Bronchial epithelial cell (primary cell): Measurements from ENCODE around the gene PLEKHM3. TPM values are rescaled to one million over a fixed set of nuclear protein-coding genes. Genes with fewer than 3 reads are reported as not detected.

Experiments
- DNase-seq: peaks from one replicate; pipeline ENCODE4 v3.0.0-alpha.2; 2010; ENCODE audit warnings: low read depth
- FAIRE-seq: peaks from 2 replicates; lab custom pipeline; 2011; peaks lifted over from hg19 to GRCh38; lab: Jason Lieb, UNC
- H3K27me3 ChIP-seq: 2 replicates; pipeline ENCODE4 v1.5.1; 2011; ENCODE audit warnings: low read length; ENCODE audit not compliant: control insufficient read depth, insufficient read depth
- H3K36me3 ChIP-seq: 2 replicates; pipeline ENCODE4 v1.5.1; 2011; ENCODE audit warnings: low read length; ENCODE audit not compliant: control insufficient read depth, insufficient read depth
- H3K4me3 ChIP-seq: 2 replicates; pipeline ENCODE4 v1.5.1; 2011; ENCODE audit warnings: mild to moderate bottlenecking, low read depth, low read length, control low read depth
- CTCF ChIP-seq: IDR thresholded peaks from 2 replicates; pipeline ENCODE4 v1.5.1; 2011; ENCODE audit warnings: mild to moderate bottlenecking, moderate library complexity, low read length, control low read depth, inconsistent platforms; ENCODE audit not compliant: insufficient read depth, severe bottlenecking
- total RNA-seq: library from RNA; depleted of rRNA; stranded (reverse); fragments of >200 nt; gene quantifications from 2 replicates; pipeline ENCODE4 v1.2.1, GENCODE V29; 2014

Gene PLEKHM3
- total RNA-seq, 1 donor from 2014 or later, result 9.5 TPM

DNA sequence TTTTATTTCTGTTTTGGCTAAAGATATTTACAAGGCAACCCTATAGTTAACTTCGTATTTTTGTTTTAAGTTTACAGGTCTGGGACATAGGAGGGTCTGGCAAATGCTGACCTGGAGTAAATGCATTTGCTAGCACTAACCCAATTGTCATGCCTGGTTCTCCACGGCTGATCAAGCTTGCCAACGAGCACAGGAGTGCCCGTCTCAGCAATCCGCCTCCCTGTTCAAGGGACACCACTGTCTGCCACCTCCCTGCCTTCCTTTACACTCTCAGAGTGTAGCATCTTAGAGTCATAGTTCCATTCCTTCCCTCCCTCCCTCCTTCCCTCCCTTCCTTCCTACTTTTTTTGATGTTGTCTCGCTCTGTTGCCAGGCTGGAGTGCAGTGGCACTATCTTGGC is 104.6 kb downstream of the PLEKHM3 start:
- H3K27me3 ChIP-seq, result no peaks in the 10 kb centered on the region
- FAIRE-seq, result no peak
- H3K4me3 ChIP-seq, result no peak overlapping the region
- DNase-seq, result no peak
- no peak for TF ChIP-seq CTCF
- H3K36me3 ChIP-seq, result no peaks in the 10 kb centered on the region

GRCh38 chr2:207920321-207920720 is 105.0 kb downstream of the PLEKHM3 start:
- Histone ChIP-seq H3K36me3 (no peaks in the 10 kb centered on the region), H3K4me3 (no peak overlapping the region), H3K27me3 (no peaks in the 10 kb centered on the region)
- no peak for FAIRE-seq
- TF ChIP-seq CTCF, result no peak
- DNase-seq, result no peak

GRCh38 chr2:207919164-207919919 is 106.0 kb downstream of the PLEKHM3 start:
- DNase-seq (no peak), FAIRE-seq (no peak)
- no peak for TF ChIP-seq CTCF
- no peak overlapping the region for H3K4me3 ChIP-seq
- H3K36me3 ChIP-seq, result no peaks in the 10 kb centered on the region
- no peaks in the 10 kb centered on the region for H3K27me3 ChIP-seq

DNA sequence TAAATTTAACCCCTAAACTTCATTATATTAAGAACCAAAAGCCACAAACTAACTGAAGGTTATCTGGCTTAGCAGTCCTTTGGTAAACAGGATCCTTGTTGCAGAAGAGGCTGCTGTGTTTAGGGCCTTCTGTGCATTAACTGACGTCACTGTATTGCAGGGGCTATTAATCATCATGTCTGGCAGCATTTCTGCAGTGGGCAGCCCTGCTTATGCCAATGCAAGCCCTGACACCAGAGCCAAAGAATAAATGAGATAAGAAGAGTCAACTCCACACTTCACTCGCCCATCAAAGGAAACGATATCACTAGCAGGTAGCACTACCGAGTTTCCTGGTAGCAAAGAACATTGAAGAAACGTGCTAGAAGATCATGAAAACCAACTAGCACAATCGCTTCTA is 110.6 kb downstream of the PLEKHM3 start:
- H3K36me3 ChIP-seq, result no peaks in the 10 kb centered on the region
- FAIRE-seq (no peak), DNase-seq (peak; percentile 14)
- no peak overlapping the region for H3K4me3 ChIP-seq
- no peaks in the 10 kb centered on the region for H3K27me3 ChIP-seq
- TF ChIP-seq CTCF, result no peak

DNA sequence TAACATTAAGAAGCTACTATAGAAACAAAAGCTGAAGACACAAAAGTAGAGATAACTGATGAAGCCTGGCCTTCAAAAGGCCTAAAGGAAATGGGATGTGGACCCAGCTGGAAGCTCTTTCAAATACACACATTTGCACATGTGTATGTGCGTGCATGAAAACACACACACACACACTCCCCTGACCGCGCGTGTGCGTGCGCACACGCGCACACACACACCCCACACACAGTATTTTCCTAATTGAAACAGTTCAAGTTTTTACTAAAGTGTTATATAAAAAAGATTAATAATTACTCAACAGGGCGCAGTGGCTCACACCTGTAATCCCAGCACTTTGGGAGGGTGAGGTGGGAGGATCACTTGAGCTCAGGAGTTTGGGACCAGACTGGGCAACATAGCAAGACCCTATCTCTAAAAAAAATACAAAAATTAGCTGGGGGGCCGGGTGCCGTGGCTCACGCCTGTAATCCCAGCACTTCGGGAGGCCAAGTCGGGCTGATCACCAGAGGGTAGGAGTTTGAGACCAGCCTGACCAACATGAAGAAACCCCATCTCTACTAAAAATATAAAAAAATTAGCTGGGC is 111.5 kb downstream of the PLEKHM3 start:
- H3K36me3 ChIP-seq, result no peaks in the 10 kb centered on the region
- no peak for TF ChIP-seq CTCF
- H3K27me3 ChIP-seq, result no peaks in the 10 kb centered on the region
- H3K4me3 ChIP-seq, result no peak overlapping the region
- FAIRE-seq (no peak), DNase-seq (no peak)
